ENCODE results near the gene ORC3.

ORC3 gene

DNA sequence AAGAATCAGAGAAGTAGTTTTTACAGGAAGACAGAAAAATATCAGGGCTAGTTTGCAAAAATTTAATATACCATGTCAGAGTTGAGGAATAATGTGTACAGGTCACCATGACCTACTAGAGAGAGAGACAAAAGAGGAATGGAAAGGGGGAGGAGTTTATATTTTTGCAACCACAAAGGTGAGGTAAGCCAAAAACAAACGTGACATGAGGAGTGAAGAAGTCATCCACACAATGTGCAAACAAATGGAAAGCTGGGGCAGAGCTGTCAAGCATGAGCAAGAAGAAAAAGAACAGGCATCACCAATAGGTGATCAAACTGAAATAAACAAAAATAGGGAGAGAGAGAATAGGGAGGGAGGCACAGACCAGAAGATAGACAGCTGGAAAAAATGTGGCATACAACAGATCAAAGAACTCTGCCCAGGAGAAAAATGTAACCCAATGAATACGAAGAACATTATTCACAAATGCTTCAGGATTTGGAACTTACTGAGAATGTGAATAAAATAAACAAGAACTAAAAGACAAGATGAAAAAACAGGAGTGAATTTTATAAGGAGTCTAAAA lies 15.6 kb upstream of the ORC3 start:
- no peak for DNase-seq (ENCODE audit: extremely low read depth, low read depth)
- TF ChIP-seq, protein P1, sequence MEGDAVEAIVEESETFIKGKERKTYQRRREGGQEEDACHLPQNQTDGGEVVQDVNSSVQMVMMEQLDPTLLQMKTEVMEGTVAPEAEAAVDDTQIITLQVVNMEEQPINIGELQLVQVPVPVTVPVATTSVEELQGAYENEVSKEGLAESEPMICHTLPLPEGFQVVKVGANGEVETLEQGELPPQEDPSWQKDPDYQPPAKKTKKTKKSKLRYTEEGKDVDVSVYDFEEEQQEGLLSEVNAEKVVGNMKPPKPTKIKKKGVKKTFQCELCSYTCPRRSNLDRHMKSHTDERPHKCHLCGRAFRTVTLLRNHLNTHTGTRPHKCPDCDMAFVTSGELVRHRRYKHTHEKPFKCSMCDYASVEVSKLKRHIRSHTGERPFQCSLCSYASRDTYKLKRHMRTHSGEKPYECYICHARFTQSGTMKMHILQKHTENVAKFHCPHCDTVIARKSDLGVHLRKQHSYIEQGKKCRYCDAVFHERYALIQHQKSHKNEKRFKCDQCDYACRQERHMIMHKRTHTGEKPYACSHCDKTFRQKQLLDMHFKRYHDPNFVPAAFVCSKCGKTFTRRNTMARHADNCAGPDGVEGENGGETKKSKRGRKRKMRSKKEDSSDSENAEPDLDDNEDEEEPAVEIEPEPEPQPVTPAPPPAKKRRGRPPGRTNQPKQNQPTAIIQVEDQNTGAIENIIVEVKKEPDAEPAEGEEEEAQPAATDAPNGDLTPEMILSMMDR (IDR thresholded peaks at IDR 0.05; ENCODE audit: low read depth, low read length): no peak

- no peak for DNase-seq (ENCODE audit: extremely low read depth, low read depth)
These were observed 14.5 kb upstream of the ORC3 start for GRCh38 chr6:87575423-87575822.

DNA sequence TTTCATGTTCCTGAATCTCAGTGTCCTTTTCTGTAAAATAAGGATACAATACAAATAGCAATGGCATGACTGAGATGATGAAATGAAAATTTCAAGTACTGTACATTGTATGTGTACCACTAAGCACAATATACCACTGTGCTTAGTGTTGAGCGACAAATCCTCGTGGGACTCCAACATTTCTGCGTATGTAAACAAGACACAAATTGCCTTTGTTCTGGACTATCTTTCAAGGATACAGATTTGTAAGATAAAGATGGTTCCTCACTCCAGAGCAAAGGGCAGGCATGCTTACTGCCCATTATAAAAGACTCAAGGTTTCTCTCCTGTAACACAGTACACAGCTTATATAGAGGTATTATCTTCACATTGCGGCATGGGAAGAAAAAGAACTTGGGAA lies 6.1 kb upstream of the ORC3 start:
- no peak for DNase-seq (ENCODE audit: extremely low read depth, low read depth)
- TF ChIP-seq, protein P1 (IDR thresholded peaks at IDR 0.05; ENCODE audit: low read depth, low read length): no peak

More at GRCh38 chr6:87575423-87575822, 14.5 kb upstream of the ORC3 start:
- TF ChIP-seq, protein P1 (IDR thresholded peaks at IDR 0.05; ENCODE audit: low read depth, low read length): no peak

DNA sequence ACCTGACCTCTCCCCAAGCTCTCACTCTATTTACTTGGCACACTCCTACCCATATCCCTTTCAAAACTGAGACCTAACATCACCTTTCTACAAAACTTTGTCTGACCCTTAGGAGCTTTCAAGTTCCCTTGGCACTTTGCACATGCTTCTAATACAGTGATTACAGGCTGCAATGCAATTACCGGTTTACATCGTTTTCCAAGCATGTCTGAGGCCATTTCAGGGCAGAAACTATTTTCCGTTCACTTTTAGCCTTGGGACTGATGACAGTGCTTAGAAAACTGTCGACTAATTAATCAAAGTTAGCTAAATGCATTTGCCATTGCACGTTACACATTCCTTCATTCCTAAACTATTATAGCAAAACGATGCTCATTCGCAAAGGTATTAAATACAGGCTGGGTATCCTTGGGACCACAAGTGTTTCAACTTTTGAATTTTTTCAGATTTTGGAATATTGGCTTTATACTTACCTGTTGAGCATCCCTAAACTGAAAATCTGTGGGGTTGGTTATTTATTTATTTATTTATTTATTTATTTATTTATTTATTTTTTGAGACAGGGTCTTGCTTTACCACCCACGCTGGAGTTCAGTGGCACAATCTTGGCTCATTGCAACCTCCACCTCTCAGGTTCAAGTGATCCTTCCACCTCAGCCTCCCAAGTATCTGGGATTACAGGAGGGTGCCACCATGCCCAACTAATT lies 3.4 kb upstream of the ORC3 start:
- TF ChIP-seq, protein P1 (IDR thresholded peaks at IDR 0.05; ENCODE audit: low read depth, low read length): no peak
- no peak for DNase-seq (ENCODE audit: extremely low read depth, low read depth)

- TF ChIP-seq, protein P1 (IDR thresholded peaks at IDR 0.05; ENCODE audit: low read depth, low read length): no peak
- DNase-seq (ENCODE audit: extremely low read depth, low read depth): peak; percentile 36
These were observed 1.1 kb upstream of the ORC3 start for GRCh38 chr6:87588756-87589407.

- TF ChIP-seq, protein P1 (IDR thresholded peaks at IDR 0.05; ENCODE audit: low read depth, low read length): no peak
- no peak for DNase-seq (ENCODE audit: extremely low read depth, low read depth)
These were observed 514 bp downstream of the ORC3 start for GRCh38 chr6:87590417-87590880.

- DNase-seq (ENCODE audit: extremely low read depth, low read depth): no peak
- TF ChIP-seq, protein P1 (IDR thresholded peaks at IDR 0.05; ENCODE audit: low read depth, low read length): no peak
These were observed 1.1 kb downstream of the ORC3 start for GRCh38 chr6:87590990-87591389.
